Left kidney (tissue), 2 donors: ENCODE measurements around the gene CTNNA2. TPM values are rescaled to one million over a fixed set of nuclear protein-coding genes. Genes with fewer than 3 reads are reported as not detected.

Source experiments
- DNase-seq: peaks from one replicate; pipeline ENCODE4 v3.0.0-alpha.2; 2013
- polyA plus RNA-seq: library from polyadenylated mRNA; unstranded; fragments of 120-200 nt; gene quantifications from one replicate; pipeline ENCODE4 v1.2.1, GENCODE V29; 2013; ENCODE audit not compliant: insufficient read length

The CTNNA2 gene
- polyA plus RNA-seq, 1 donor, result 3.9 TPM

DNA sequence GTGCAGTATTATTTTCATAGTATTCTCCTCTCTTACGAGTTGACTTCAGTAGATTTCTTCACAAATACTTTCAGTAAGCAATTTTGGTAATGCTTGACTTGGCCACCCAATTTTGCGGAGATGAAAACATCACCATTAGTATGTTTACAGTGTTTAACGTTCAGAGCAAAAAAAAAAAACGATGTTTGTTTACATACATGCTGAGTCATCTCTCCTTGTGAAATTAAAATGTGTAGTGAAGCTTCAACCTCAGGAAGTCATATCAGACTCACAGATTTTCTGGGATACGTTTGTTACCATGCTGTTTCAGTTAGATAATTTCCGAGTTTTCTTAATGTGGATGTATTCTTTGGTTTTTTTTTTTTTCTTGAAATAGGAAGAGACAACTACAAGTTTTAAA lies 100.1 kb downstream of the CTNNA2 start:
- DNase-seq, result no peak

GRCh38 chr2:79619442-79619841 lies 106.6 kb downstream of the CTNNA2 start:
- no peak for DNase-seq

- no peak for DNase-seq
Measured at GRCh38 chr2:79619976-79620375, 107.1 kb downstream of the CTNNA2 start.

DNA sequence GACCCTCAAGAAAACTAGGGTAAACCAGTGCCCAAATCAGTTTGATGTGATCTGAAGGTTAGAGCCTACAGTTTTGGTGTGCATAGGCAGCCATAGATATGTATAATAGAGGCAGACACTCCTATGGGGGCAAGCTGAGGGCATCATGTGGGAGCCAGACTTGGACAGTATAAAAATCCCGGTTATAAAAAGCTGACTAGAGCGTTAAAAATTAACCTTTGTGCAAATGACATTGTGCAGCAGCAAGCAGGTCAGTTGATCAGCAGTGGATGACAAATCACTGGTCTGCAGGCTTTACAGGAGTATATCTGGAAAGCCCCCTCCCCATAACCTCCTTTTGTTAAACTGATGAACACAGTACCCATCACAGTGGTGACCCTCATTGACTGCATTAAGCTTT lies 107.8 kb downstream of the CTNNA2 start:
- DNase-seq, result no peak

GRCh38 chr2:79621252-79621651 lies 108.4 kb downstream of the CTNNA2 start:
- DNase-seq, result no peak

DNA sequence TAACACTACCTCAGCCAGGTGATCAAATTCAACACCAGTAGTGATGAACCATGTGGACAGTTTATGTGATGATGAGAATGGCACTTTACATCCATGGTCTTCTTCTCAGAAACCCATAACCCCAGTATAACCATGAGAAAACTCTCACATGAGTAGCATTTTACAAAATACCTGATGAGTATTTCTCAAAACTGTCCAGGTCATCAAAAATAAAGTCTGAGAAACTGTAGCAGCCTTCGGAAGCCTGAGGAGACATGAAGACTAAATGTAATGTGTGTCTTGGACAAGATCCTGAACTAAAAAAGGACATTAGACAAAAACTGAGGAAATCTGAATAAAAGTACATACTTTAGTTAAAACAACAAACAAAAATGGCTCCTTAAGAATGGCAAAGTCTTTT lies 108.9 kb downstream of the CTNNA2 start:
- DNase-seq, result no peak

DNA sequence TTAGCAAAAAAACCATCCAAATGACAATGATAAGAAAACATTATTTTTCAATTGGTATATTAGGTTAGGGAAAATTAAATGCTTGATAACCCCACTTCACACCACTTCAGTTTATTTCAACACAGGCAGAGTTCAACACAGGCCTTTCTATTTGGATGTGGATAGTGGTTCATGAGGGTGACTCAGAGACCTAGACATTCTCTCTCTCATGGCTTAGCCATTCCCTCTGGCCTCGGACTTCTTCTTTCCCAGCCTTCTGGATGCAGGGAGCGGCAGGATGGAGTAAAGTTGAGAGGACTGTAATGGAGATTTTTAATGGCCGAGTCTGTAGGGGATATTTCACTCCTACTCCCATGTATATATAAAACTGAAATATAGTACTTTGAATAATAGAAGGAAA lies 109.7 kb downstream of the CTNNA2 start:
- DNase-seq, result no peak

- DNase-seq, result no peak
Measured at GRCh38 chr2:79627237-79627636, 114.4 kb downstream of the CTNNA2 start.

GRCh38 chr2:79630060-79630459 lies 117.2 kb downstream of the CTNNA2 start:
- DNase-seq, result no peak

GRCh38 chr2:79630972-79631557 lies 118.2 kb downstream of the CTNNA2 start:
- DNase-seq, result no peak

- no peak for DNase-seq
Measured at GRCh38 chr2:79638410-79638809, 125.6 kb downstream of the CTNNA2 start.

GRCh38 chr2:79638954-79639353 lies 126.1 kb downstream of the CTNNA2 start:
- no peak for DNase-seq

- DNase-seq, result no peak
Measured at GRCh38 chr2:79640001-79640400, 127.2 kb downstream of the CTNNA2 start.

- no peak for DNase-seq
Measured at GRCh38 chr2:79649531-79649930, 136.7 kb downstream of the CTNNA2 start.

DNA sequence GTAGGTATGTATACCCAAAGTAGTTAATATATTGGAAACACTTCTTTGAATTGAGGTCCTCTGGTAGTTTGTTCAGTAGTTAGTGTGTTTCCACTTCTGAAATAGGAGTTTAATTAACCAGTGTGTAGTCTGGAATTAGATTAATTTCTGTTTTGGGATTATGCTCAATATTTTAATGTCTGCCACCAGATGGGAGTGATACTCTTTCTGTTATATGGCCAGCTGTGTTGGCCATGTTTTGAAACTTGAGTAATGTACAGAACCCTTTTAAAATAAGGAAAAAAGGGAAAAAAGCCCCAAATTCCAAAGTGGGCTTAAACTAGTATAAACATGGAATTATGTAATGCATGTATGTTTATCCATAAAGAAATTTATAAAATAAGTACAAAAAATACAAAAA lies 147.7 kb downstream of the CTNNA2 start:
- no peak for DNase-seq

GRCh38 chr2:79665091-79665490 lies 152.2 kb downstream of the CTNNA2 start:
- DNase-seq, result no peak

- no peak for DNase-seq
Measured at GRCh38 chr2:79666430-79666829, 153.6 kb downstream of the CTNNA2 start.

DNA sequence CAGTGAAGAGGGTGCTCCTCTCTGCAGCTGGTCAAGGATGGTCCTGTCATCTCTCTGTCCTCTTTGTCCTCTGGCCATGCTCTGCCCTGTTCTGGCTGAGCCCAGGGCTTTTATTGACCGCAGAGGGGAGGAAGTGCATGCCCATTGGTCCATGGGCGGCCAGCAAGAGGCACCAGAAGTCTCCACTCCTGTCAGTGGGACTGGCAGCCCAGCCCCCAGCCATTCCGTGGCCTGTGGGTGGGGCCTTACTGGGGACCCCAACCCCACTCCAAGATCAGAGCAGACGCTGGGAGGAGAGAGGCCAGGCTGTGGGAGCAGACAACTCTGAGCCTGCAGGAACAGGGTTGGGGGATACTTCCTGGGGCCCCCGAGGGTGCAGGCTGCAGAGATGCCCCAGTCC lies 156.9 kb downstream of the CTNNA2 start:
- DNase-seq, result no peak

DNA sequence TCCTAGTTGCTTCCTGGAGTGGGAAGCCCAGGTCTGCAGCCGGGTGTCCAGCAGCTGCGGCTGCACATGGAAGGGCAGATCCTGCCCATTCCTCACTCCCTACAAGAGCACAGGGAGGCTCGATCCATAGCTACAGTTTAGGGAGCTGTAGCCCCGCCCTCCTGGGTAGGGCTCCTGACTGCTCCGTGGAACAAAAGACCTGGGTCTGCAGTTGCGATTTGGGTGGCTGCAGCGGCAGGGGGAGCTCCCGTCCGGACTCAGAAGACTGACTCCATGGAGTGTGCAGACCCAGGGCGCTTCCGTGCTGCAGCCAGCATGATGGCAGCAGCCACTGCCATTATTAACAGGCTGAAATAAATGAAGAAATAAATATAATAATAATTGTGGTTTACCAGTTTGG lies 157.3 kb downstream of the CTNNA2 start:
- DNase-seq, result no peak

GRCh38 chr2:79686884-79687283 lies 174.0 kb downstream of the CTNNA2 start:
- DNase-seq, result no peak

- DNase-seq, result no peak
Measured at GRCh38 chr2:79695248-79695647, 182.4 kb downstream of the CTNNA2 start.

- DNase-seq, result no peak
Measured at GRCh38 chr2:79697200-79697599, 184.3 kb downstream of the CTNNA2 start.

- no peak for DNase-seq
Measured at GRCh38 chr2:79700651-79701050, 187.8 kb downstream of the CTNNA2 start.

GRCh38 chr2:79702905-79703304 lies 190.1 kb downstream of the CTNNA2 start:
- no peak for DNase-seq

DNA sequence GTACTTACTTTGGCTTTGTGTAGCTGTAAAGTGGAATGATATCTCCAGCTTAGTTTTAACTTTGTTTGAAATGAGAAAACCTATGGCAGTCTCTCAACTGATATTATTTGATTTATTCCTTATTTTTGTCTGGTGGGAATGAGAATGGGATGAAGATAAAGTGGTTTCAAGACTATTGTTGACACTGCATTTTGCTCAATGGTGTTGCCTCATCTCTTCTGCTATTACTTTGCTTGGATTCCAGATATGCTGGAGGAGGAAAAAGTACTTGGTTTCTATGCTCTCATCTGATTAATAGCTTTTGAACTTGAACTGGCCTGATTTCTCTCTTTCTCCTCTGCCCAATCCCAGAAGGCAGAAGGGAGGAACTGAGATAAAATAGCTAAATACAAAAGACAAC lies 198.2 kb downstream of the CTNNA2 start:
- DNase-seq, result no peak
